K562 (cell line): ENCODE results near the gene SAP30BP. TPM values are rescaled to one million over a fixed set of nuclear protein-coding genes. Genes with fewer than 3 reads are reported as not detected.

Experiments
- BDP1 ChIP-seq: IDR thresholded peaks from 3 replicates; pipeline ENCODE4 v1.6.1; 2011; ENCODE audit not compliant: insufficient read length, insufficient read depth
- GATA2 ChIP-seq: sonication (generic); formaldehyde crosslinking; IDR thresholded peaks from 2 replicates; pipeline ENCODE4 v1.4.0; 2020; ENCODE audit warnings: mild to moderate bottlenecking, missing genetic modification reagents
- HDAC6 ChIP-seq: IDR thresholded peaks from 2 replicates; pipeline ENCODE4 v1.6.1; 2012; ENCODE audit warnings: low read depth, mild to moderate bottlenecking, control low read depth, inconsistent platforms, low read length, moderate library complexity
- HMBOX1 ChIP-seq: sonication (generic); IDR thresholded peaks from 2 replicates; pipeline ENCODE4 v1.6.1; 2016
- HNRNPK ChIP-seq: fragments of 200-400 bp; formaldehyde crosslinking; IDR thresholded peaks from one replicate; pipeline ENCODE4 v1.6.1; 2018; ENCODE audit warnings: mild to moderate bottlenecking, low read depth, low read length; ENCODE audit not compliant: poor library complexity, severe bottlenecking
- KLF1 ChIP-seq: fragments of 450-650 bp; IDR thresholded peaks from 2 replicates; pipeline ENCODE4 v1.6.1; 2016; ENCODE audit warnings: missing genetic modification characterization, missing compliant biosample characterization
- NR4A1 ChIP-seq, 2 experiments: fragments of 250-450 bp in 1 of 2; fragments of 450-650 bp in 1 of 2; sonication (Bioruptor Pico) in 1 of 2; IDR thresholded peaks; 2 replicates each; pipeline versions ENCODE4 v1.4.0 to v1.6.1; 2016 to 2020; ENCODE audit warnings: mild to moderate bottlenecking in 2 of 2, missing compliant biosample characterization in 1 of 2, missing genetic modification characterization in 1 of 2, moderate library complexity in 1 of 2
- RHOXF2B ChIP-seq: fragments of 250-450 bp; sonication (Bioruptor Pico); conservative IDR thresholded peaks from 2 replicates; pipeline ENCODE4 v1.5.1; 2021
- SREBF2 ChIP-seq: sonication (generic); formaldehyde crosslinking; IDR thresholded peaks from 2 replicates; pipeline ENCODE4 v1.4.0; 2020; ENCODE audit warnings: mild to moderate bottlenecking, missing genetic modification reagents
- STAT5A ChIP-seq: IDR thresholded peaks from 2 replicates; pipeline ENCODE4 v1.6.1; 2012; ENCODE audit warnings: low read length, inconsistent platforms, borderline replicate concordance
- TEAD4 ChIP-seq, 2 experiments: sonication (generic) in 1 of 2; formaldehyde crosslinking in 1 of 2; IDR thresholded peaks; 2 replicates each; pipeline versions ENCODE4 v1.6.1 to v1.8.0; 2012 to 2022; ENCODE audit warnings: borderline replicate concordance in 1 of 2, inconsistent platforms in 1 of 2, low read length in 1 of 2, mild to moderate bottlenecking in 1 of 2, missing genetic modification reagents in 1 of 2
- ZNF354B ChIP-seq: fragments of 250-450 bp; sonication (Bioruptor Pico); IDR thresholded peaks from 2 replicates; pipeline ENCODE4 v1.4.0; 2020
- ZNF77 ChIP-seq: fragments of 250-450 bp; sonication (Bioruptor Pico); IDR thresholded peaks from 2 replicates; pipeline ENCODE4 v1.5.0; 2020
- polyA plus RNA-seq, 8 experiments: library from polyadenylated mRNA; depleted of rRNA in 4 of 8; stranded (reverse) in 5 of 8; unstranded in 3 of 8; fragments of >200 nt; fragmentation: Nextera tagmentation in 2 of 8; fragmentation: Illumina TruSeq in 1 of 8; extraction: Ambion mirVana in 2 of 8; extraction: Trizol in 1 of 8; gene quantifications; 2 replicates each; pipeline versions ENCODE4 v1.2.1 to v1.2.3, GENCODE V29; 2011 to 2014; ENCODE audit warnings: inconsistent platforms in 1 of 8, missing spikeins in 1 of 8
- total RNA-seq, 7 experiments: library from RNA; depleted of rRNA in 6 of 7; stranded (reverse); fragments of >200 nt in 6 of 7; fragmentation: Illumina TruSeq in 2 of 7; extraction: Trizol in 2 of 7; gene quantifications; 2 replicates each; pipeline versions ENCODE4 v1.2.1 to v1.2.3, GENCODE V29; 2011 to 2021; ENCODE audit warnings: low replicate concordance in 1 of 7
- TF ChIP-seq, protein P1 (sequence below): fragments of 250-450 bp; sonication (Bioruptor Pico); IDR thresholded peaks from 2 replicates; pipeline ENCODE4 v1.6.1; 2021; ENCODE audit warnings: mild to moderate bottlenecking
- TF ChIP-seq, protein P2 (sequence below): fragments of 250-450 bp; sonication (Bioruptor Pico); IDR thresholded peaks from 2 replicates; pipeline ENCODE4 v1.4.0; 2020

Gene SAP30BP
- total and polyA plus RNA-seq, 9 of the 15 experiments (the other 6 are each of a cell fraction or from before 2014, with no cell fraction given) = 45.3 to 154 (median 71.7) TPM

GRCh38 chr17:75753514-75754377, 86.6 kb downstream of the SAP30BP start (continued):
- TF ChIP-seq HMBOX1 (no peak), SREBF2 (CRISPR knock-in tag) (no peak), ZNF354B (no peak), TEAD4 (IDR thresholded peaks at IDR 0.05; ENCODE audit: low read length) (no peak), TEAD4 (CRISPR knock-in tag; IDR thresholded peaks at IDR 0.05; ENCODE audit: borderline replicate concordance) (no peak; the same call in 1 of the 2 replicates), BDP1 (no peak), RHOXF2B (CRISPR knock-in tag) (no peak), ZNF77 (no peak), KLF1 (tag) (0 out of 2 replicates have a peak, but pooled peaks have one; percentile 18), HDAC6 (no peak), GATA2 (CRISPR knock-in tag) (no peak; the same call in 1 of the 2 replicates), HNRNPK (no peak), NR4A1 (CRISPR knock-in tag; IDR thresholded peaks at IDR 0.05) (no peak), NR4A1 (tag; IDR thresholded peaks at IDR 0.05) (peak; percentile 77), STAT5A (no peak)
- TF ChIP-seq, protein P1, sequence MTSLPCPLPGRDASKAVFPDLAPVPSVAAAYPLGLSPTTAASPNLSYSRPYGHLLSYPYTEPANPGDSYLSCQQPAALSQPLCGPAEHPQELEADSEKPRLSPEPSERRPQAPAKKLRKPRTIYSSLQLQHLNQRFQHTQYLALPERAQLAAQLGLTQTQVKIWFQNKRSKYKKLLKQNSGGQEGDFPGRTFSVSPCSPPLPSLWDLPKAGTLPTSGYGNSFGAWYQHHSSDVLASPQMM (CRISPR knock-in tag) = no peak
- TF ChIP-seq, protein P2, sequence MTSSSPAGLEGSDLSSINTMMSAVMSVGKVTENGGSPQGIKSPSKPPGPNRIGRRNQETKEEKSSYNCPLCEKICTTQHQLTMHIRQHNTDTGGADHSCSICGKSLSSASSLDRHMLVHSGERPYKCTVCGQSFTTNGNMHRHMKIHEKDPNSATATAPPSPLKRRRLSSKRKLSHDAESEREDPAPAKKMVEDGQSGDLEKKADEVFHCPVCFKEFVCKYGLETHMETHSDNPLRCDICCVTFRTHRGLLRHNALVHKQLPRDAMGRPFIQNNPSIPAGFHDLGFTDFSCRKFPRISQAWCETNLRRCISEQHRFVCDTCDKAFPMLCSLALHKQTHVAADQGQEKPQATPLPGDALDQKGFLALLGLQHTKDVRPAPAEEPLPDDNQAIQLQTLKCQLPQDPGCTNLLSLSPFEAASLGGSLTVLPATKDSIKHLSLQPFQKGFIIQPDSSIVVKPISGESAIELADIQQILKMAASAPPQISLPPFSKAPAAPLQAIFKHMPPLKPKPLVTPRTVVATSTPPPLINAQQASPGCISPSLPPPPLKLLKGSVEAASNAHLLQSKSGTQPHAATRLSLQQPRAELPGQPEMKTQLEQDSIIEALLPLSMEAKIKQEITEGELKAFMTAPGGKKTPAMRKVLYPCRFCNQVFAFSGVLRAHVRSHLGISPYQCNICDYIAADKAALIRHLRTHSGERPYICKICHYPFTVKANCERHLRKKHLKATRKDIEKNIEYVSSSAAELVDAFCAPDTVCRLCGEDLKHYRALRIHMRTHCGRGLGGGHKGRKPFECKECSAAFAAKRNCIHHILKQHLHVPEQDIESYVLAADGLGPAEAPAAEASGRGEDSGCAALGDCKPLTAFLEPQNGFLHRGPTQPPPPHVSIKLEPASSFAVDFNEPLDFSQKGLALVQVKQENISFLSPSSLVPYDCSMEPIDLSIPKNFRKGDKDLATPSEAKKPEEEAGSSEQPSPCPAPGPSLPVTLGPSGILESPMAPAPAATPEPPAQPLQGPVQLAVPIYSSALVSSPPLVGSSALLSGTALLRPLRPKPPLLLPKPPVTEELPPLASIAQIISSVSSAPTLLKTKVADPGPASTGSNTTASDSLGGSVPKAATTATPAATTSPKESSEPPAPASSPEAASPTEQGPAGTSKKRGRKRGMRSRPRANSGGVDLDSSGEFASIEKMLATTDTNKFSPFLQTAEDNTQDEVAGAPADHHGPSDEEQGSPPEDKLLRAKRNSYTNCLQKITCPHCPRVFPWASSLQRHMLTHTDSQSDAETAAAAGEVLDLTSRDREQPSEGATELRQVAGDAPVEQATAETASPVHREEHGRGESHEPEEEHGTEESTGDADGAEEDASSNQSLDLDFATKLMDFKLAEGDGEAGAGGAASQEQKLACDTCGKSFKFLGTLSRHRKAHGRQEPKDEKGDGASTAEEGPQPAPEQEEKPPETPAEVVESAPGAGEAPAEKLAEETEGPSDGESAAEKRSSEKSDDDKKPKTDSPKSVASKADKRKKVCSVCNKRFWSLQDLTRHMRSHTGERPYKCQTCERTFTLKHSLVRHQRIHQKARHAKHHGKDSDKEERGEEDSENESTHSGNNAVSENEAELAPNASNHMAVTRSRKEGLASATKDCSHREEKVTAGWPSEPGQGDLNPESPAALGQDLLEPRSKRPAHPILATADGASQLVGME (CRISPR knock-in tag) = no peak
